Lower leg skin (tissue), 3 donors: Measurements from ENCODE around the gene PPP1R7.

Source experiments
- POLR2A ChIP-seq, 2 donors: fragments of 450-650 bp; IDR thresholded peaks; one replicate each; pipeline ENCODE4 v1.6.1; 2016 to 2017; ENCODE audit warnings: antibody characterized with exemption in 2 of 2, mild to moderate bottlenecking in 1 of 2, moderate library complexity in 1 of 2
- TF ChIP-seq, protein P1 (sequence below), 3 donors: fragments of 450-650 bp; IDR thresholded peaks; one replicate each; pipeline ENCODE4 v1.5.1; 2016; ENCODE audit warnings: antibody characterized with exemption in 3 of 3, mild to moderate bottlenecking in 3 of 3, moderate library complexity in 2 of 3

DNA sequence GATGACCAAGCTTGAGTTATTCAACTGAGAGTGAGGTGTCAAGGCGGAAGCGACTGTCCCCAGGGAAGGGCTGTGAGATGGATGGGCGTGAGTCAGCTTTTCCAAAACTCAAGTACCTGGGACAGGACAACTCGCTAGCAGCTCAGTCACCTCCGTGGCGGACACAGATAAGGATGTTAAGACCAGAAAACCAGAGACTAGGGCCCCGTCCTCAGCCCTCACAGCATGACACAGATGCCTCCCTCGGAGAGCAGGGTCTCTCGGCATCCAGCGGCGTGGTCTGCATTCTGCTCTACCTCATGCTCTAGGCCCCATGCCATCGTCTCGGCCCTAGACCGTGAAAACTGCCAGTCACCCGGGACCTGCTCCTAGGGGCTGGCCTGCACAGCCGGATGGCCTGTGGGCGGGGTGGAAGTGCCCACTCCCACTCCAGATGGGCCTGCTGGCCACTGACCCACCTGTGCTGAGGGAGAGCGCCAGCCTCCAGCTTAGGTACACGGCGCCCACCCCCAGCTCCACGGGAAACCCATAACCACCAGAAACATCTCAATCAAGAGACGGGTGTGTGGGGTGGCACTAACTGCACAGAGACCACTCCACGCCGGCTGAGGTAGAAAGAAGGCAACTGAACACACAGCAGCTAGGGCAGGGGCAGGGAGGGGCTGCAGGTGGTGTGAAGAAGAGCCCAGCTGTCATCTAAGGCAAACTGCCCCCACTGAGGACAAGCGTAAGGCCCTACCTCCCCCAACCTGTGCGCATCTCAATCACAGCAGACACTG, 78.0 kb downstream of the PPP1R7 start:
- TF ChIP-seq, protein P1, sequence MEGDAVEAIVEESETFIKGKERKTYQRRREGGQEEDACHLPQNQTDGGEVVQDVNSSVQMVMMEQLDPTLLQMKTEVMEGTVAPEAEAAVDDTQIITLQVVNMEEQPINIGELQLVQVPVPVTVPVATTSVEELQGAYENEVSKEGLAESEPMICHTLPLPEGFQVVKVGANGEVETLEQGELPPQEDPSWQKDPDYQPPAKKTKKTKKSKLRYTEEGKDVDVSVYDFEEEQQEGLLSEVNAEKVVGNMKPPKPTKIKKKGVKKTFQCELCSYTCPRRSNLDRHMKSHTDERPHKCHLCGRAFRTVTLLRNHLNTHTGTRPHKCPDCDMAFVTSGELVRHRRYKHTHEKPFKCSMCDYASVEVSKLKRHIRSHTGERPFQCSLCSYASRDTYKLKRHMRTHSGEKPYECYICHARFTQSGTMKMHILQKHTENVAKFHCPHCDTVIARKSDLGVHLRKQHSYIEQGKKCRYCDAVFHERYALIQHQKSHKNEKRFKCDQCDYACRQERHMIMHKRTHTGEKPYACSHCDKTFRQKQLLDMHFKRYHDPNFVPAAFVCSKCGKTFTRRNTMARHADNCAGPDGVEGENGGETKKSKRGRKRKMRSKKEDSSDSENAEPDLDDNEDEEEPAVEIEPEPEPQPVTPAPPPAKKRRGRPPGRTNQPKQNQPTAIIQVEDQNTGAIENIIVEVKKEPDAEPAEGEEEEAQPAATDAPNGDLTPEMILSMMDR (IDR thresholded peaks at IDR 0.05) = no peak
- TF ChIP-seq POLR2A (IDR thresholded peaks at IDR 0.05) = no peak
